HepG2 (cell line): ENCODE results near the gene TAGLN2. TPM values are rescaled to one million over a fixed set of nuclear protein-coding genes. Genes with fewer than 3 reads are reported as not detected.

Source experiments
- ATAC-seq: fragments of 200-7000 bp; cut with Tn5 transposase; 3 replicates; pipeline ENCODE4 v1.9.1; 2020; ENCODE audit warnings: mild to moderate bottlenecking, moderate library complexity
- BruUV-seq: library from RNA; stranded (reverse); fragments of 400-500 nt; replicated peaks from 2 replicates; lab custom pipeline; 2021; lab: Mats Ljungman, UMichigan
- CTCF ChIA-PET: fragments of 300-600 bp; formaldehyde crosslinking; extraction: SDS; loops from one replicate; lab custom pipeline; 2021; ENCODE audit warnings: low total read pairs, inconsistent platforms, low intra/inter-chr PET ratio; lab: Yijun Ruan, JAX
- POLR2A ChIA-PET: fragments of 350-600 bp; sonication (Branson Sonifier 250); formaldehyde crosslinking; loops from one replicate; lab custom pipeline; 2020; ENCODE audit warnings: antibody characterized with exemption, inconsistent platforms; lab: Yijun Ruan, JAX
- DNase-seq: peaks from one replicate; pipeline ENCODE4 v3.0.0-alpha.2; 2015; ENCODE audit warnings: low spot score
- FAIRE-seq: peaks from 3 replicates; lab custom pipeline; 2011; peaks lifted over from hg19 to GRCh38; lab: Jason Lieb, UNC
- H2AFZ ChIP-seq: one replicate; pipeline ENCODE4 v1.6.1; 2011; ENCODE audit warnings: low read length, inconsistent platforms
- H3K27ac ChIP-seq: fragments of 300-600 bp; 3 replicates; pipeline ENCODE4 v1.8.0; 2011; ENCODE audit warnings: mixed run types, mild to moderate bottlenecking, mixed read lengths, low read length, inconsistent platforms; ENCODE audit not compliant: insufficient read depth; ENCODE audit errors: extremely low read length
- H3K27me3 ChIP-seq, 2 experiments: fragments of 200-600 bp in 1 of 2; 2 replicates in 1 of 2; 3 replicates in 1 of 2; pipeline versions ENCODE4 v1.6.0 to v1.8.0; 2011; ENCODE audit warnings: low read length in 2 of 2, mild to moderate bottlenecking in 2 of 2, moderate library complexity in 2 of 2, inconsistent platforms in 1 of 2; ENCODE audit not compliant: insufficient read depth in 2 of 2, control insufficient read depth in 1 of 2
- H3K36me3 ChIP-seq, 2 experiments: fragments of 200-600 bp in 1 of 2; replicated peaks in 1 of 2; 2 replicates in 1 of 2; 3 replicates in 1 of 2; pipeline versions ENCODE4 v1.5.1 to v1.8.0; 2011; ENCODE audit warnings: low read length in 2 of 2, inconsistent platforms in 1 of 2; ENCODE audit not compliant: insufficient read depth in 2 of 2, control insufficient read depth in 1 of 2
- H3K4me1 ChIP-seq: 2 replicates; pipeline ENCODE4 v1.5.1; 2012; ENCODE audit warnings: low read length, inconsistent platforms; ENCODE audit not compliant: insufficient read depth
- H3K4me2 ChIP-seq: 2 replicates; pipeline ENCODE4 v1.6.0; 2011; ENCODE audit warnings: low read depth, low read length, inconsistent platforms
- H3K4me3 ChIP-seq, 3 experiments: fragments of 200-600 bp in 1 of 3; sonication (generic), shearing (Covaris generic) in 1 of 3; replicated peaks in 1 of 3; 2 replicates each; pipeline ENCODE4 v1.5.1; 2011 to 2016; ENCODE audit warnings: low read length in 3 of 3, inconsistent platforms in 2 of 3, low read depth in 2 of 3, mild to moderate bottlenecking in 2 of 3, control low read depth in 1 of 3, mixed read lengths in 1 of 3; ENCODE audit not compliant: insufficient read depth in 1 of 3
- H3K79me2 ChIP-seq: one replicate; pipeline ENCODE4 v1.6.1; 2011; ENCODE audit warnings: low read length, inconsistent platforms; ENCODE audit not compliant: insufficient read depth
- H3K9ac ChIP-seq: 2 replicates; pipeline ENCODE4 v1.6.0; 2011; ENCODE audit warnings: mild to moderate bottlenecking, low read depth, low read length, inconsistent platforms; ENCODE audit not compliant: insufficient read depth
- H3K9me3 ChIP-seq: 2 replicates; pipeline ENCODE4 v1.5.1; 2012; ENCODE audit warnings: mild to moderate bottlenecking, low read length
- H4K20me1 ChIP-seq: 2 replicates; pipeline ENCODE4 v1.6.0; 2011; ENCODE audit warnings: inconsistent platforms, mild to moderate bottlenecking, low read length, moderate library complexity; ENCODE audit not compliant: insufficient read depth
- ATAD3A ChIP-seq: sonication (generic); formaldehyde crosslinking; IDR thresholded peaks from 2 replicates; pipeline ENCODE4 v1.4.0; 2020; ENCODE audit warnings: missing genetic modification reagents
- ATF4 ChIP-seq, 2 experiments: fragments of 450-650 bp in 1 of 2; sonication (generic) in 1 of 2; formaldehyde crosslinking; IDR thresholded peaks; 2 replicates each; pipeline versions ENCODE4 v1.5.0 to v1.8.0; 2020 to 2022; ENCODE audit warnings: mild to moderate bottlenecking in 1 of 2, missing genetic modification reagents in 1 of 2
- CHD2 ChIP-seq: IDR thresholded peaks from 2 replicates; pipeline ENCODE4 v1.6.1; 2011; ENCODE audit warnings: low read depth, low read length, improper control_type of control experiment
- E2F1 ChIP-seq: sonication (generic); formaldehyde crosslinking; IDR thresholded peaks from 2 replicates; pipeline ENCODE4 v1.5.0; 2020; ENCODE audit warnings: missing genetic modification reagents
- EP300 ChIP-seq, 3 experiments: sonication (generic) in 1 of 3; formaldehyde crosslinking in 1 of 3; IDR thresholded peaks; 2 replicates each; pipeline versions ENCODE4 v1.5.1 to v1.6.1; 2011 to 2020; ENCODE audit warnings: low read depth in 2 of 3, low read length in 2 of 3, borderline replicate concordance in 1 of 3, improper control_type of control experiment in 1 of 3, mild to moderate bottlenecking in 1 of 3, missing genetic modification reagents in 1 of 3, moderate library complexity in 1 of 3
- FOXA3 ChIP-seq: IDR thresholded peaks from 2 replicates; pipeline ENCODE4 v1.6.1; 2016; ENCODE audit warnings: missing genetic modification reagents, missing compliant biosample characterization
- MIXL1 ChIP-seq: IDR thresholded peaks from 2 replicates; pipeline ENCODE4 v1.6.1; 2016
- RELA ChIP-seq: sonication (generic); formaldehyde crosslinking; IDR thresholded peaks from 2 replicates; pipeline ENCODE4 v1.4.0; 2020; ENCODE audit warnings: missing genetic modification reagents
- ZFP37 ChIP-seq: sonication (generic); formaldehyde crosslinking; IDR thresholded peaks from 2 replicates; pipeline ENCODE4 v1.4.0; 2020; ENCODE audit warnings: missing genetic modification reagents, borderline replicate concordance
- ZFP41 ChIP-seq: sonication (generic); formaldehyde crosslinking; IDR thresholded peaks from 2 replicates; pipeline ENCODE4 v1.4.0; 2020; ENCODE audit warnings: mild to moderate bottlenecking, missing genetic modification reagents, borderline replicate concordance
- ZNF292 ChIP-seq: sonication (generic); formaldehyde crosslinking; IDR thresholded peaks from 2 replicates; pipeline ENCODE4 v1.8.1; 2022; ENCODE audit warnings: mild to moderate bottlenecking, low read depth, missing genetic modification reagents, borderline replicate concordance
- ZNF569 ChIP-seq: sonication (generic); formaldehyde crosslinking; IDR thresholded peaks from 2 replicates; pipeline ENCODE4 v1.5.0; 2020; ENCODE audit warnings: mild to moderate bottlenecking, missing genetic modification reagents, moderate library complexity, borderline replicate concordance
- WGBS: methylation state at CpG from one replicate; pipeline ENCODE4 v1.1.6; 2017; ENCODE audit warnings: low lambda C conversion rate; 5-methylcytosine and 5-hydroxymethylcytosine counted together
- in situ Hi-C: cut with HindIII; loops from 2 replicates; pipeline ENCODE4 v1.10.0; 2017; ENCODE audit warnings: low pct_unique_long_range_greater_than_20kb; ENCODE audit not compliant: extremely low pct_ligation_motif_present
- intact Hi-C: fragments of 100-400 bp; cut with micrococcal nuclease; formaldehyde crosslinking; loops from one replicate; pipeline ENCODE4 v1.10.0; 2022; ENCODE audit not compliant: unreplicated experiment
- polyA plus RNA-seq, 8 experiments: library from polyadenylated mRNA; depleted of rRNA in 3 of 8; stranded (reverse) in 7 of 8; unstranded in 1 of 8; fragments of >200 nt; fragmentation: Illumina TruSeq in 4 of 8; extraction: Trizol in 4 of 8; gene quantifications; 2 replicates each; pipeline versions ENCODE4 v1.2.1 to v1.2.3, GENCODE V29; 2011 to 2016; ENCODE audit warnings: low read depth in 4 of 8, missing spikeins in 1 of 8, mixed read lengths in 1 of 8; ENCODE audit not compliant: insufficient read depth in 1 of 8
- total RNA-seq, 5 experiments: library from RNA; depleted of rRNA; stranded (reverse); fragments of >200 nt; fragmentation: Illumina TruSeq; extraction: Trizol; gene quantifications; 2 replicates each; pipeline ENCODE4 v1.2.3, GENCODE V29; 2016; ENCODE audit warnings: low read depth in 1 of 5
- TF ChIP-seq, protein P1 (sequence below): fragments of 450-650 bp; IDR thresholded peaks from 2 replicates; pipeline ENCODE4 v1.6.1; 2016
- TF ChIP-seq, protein P2 (sequence below): IDR thresholded peaks from 2 replicates; pipeline ENCODE4 v1.4.0; 2020; ENCODE audit warnings: mild to moderate bottlenecking, missing genetic modification reagents
- TF ChIP-seq, protein P3 (sequence below): sonication (generic); formaldehyde crosslinking; IDR thresholded peaks from 2 replicates; pipeline ENCODE4 v1.8.0; 2023; ENCODE audit warnings: mild to moderate bottlenecking, missing genetic modification reagents

Gene TAGLN2
- total and polyA plus RNA-seq, 2 of the 13 experiments (the other 11 are each of a cell fraction or from before 2014, with no cell fraction given): 6.7 to 17.2 TPM

DNA sequence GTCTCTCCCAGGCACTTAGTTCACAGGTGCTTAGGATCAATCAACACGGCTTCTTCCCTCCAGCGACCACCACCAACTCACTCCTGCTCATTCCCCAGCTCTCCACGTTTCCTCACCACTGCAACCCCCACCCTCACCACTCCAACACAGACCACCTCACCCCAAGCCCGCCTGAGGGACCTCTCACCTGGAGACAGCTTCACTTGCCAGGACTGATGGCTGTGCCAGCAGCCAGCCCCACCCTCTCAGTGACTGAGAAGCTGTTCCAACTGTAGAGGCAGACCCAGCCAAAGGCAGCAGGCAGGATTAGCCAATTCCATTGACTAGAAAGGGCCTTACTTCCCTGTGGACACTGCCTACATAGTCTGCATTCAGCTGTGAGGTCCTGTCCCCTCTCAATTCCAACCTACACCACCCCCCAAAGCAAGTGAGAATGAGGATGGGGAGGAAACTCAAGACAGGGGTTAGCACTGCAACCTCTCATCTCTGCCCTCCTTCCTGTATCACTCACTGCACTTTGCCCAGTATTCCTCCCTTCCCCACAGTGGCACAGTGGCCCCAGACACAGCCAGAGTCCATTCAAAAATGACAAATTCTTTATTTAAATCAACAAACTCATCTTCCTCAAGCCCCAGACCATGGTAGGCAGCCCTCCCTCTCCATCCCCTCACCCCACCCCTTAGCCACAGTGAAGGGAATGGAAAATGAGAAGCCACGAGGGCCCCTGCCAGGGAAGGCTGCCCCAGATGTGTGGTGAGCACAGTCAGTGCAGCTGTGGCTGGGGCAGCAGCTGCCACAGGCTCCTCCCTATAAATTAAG lies 7.6 kb downstream of the TAGLN2 start:
- 52% methylated on average over 5 of the region's 5 CpGs for WGBS
- no peaks in the 10 kb centered on the region for H3K27me3 ChIP-seq
- FAIRE-seq (no peak), ATAC-seq (no peak), DNase-seq (no peak)
- H3K4me2 ChIP-seq: no peak overlapping the region
- CTCF ChIA-PET: no interaction called here
- H3K79me2 ChIP-seq: no peaks in the 10 kb centered on the region
- no peak overlapping the region for H3K4me3 ChIP-seq
- no peak overlapping the region for H3K9ac ChIP-seq
- H3K36me3 ChIP-seq: no peaks in the 10 kb centered on the region
- H3K9me3 ChIP-seq: no peaks in the 10 kb centered on the region
- H2AFZ ChIP-seq: no peak overlapping the region
- intact Hi-C loops: no loop called here
- BruUV-seq: no TSS peak
- in situ Hi-C loops: no loop called here
- POLR2A ChIA-PET: no interaction called here
- H3K27ac ChIP-seq: no peak overlapping the region
- no peaks in the 10 kb centered on the region for H4K20me1 ChIP-seq
- H3K4me1 ChIP-seq: peaks cover 8% of the 10 kb centered on the region
- TF ChIP-seq MIXL1 (CRISPR knock-in tag) (no peak), ATF4 (CRISPR knock-in tag; IDR thresholded peaks at IDR 0.05) (no peak), ZFP37 (CRISPR knock-in tag) (no peak), CHD2 (no peak), E2F1 (CRISPR knock-in tag) (no peak), EP300 (IDR thresholded peaks at IDR 0.05; ENCODE audit: low read depth in 2 of 2, low read length in 2 of 2) (no peak), EP300 (CRISPR knock-in tag; IDR thresholded peaks at IDR 0.05; ENCODE audit: borderline replicate concordance) (no peak), ZNF292 (CRISPR knock-in tag) (no peak), ATAD3A (no peak), FOXA3 (CRISPR knock-in tag) (no peak), ZFP41 (CRISPR knock-in tag) (no peak), RELA (CRISPR knock-in tag) (no peak), ZNF569 (CRISPR knock-in tag) (no peak)
- TF ChIP-seq, protein P1, sequence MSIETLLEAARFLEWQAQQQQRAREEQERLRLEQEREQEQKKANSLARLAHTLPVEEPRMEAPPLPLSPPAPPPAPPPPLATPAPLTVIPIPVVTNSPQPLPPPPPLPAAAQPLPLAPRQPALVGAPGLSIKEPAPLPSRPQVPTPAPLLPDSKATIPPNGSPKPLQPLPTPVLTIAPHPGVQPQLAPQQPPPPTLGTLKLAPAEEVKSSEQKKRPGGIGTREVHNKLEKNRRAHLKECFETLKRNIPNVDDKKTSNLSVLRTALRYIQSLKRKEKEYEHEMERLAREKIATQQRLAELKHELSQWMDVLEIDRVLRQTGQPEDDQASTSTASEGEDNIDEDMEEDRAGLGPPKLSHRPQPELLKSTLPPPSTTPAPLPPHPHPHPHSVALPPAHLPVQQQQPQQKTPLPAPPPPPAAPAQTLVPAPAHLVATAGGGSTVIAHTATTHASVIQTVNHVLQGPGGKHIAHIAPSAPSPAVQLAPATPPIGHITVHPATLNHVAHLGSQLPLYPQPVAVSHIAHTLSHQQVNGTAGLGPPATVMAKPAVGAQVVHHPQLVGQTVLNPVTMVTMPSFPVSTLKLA: no peak
- TF ChIP-seq, protein P2, sequence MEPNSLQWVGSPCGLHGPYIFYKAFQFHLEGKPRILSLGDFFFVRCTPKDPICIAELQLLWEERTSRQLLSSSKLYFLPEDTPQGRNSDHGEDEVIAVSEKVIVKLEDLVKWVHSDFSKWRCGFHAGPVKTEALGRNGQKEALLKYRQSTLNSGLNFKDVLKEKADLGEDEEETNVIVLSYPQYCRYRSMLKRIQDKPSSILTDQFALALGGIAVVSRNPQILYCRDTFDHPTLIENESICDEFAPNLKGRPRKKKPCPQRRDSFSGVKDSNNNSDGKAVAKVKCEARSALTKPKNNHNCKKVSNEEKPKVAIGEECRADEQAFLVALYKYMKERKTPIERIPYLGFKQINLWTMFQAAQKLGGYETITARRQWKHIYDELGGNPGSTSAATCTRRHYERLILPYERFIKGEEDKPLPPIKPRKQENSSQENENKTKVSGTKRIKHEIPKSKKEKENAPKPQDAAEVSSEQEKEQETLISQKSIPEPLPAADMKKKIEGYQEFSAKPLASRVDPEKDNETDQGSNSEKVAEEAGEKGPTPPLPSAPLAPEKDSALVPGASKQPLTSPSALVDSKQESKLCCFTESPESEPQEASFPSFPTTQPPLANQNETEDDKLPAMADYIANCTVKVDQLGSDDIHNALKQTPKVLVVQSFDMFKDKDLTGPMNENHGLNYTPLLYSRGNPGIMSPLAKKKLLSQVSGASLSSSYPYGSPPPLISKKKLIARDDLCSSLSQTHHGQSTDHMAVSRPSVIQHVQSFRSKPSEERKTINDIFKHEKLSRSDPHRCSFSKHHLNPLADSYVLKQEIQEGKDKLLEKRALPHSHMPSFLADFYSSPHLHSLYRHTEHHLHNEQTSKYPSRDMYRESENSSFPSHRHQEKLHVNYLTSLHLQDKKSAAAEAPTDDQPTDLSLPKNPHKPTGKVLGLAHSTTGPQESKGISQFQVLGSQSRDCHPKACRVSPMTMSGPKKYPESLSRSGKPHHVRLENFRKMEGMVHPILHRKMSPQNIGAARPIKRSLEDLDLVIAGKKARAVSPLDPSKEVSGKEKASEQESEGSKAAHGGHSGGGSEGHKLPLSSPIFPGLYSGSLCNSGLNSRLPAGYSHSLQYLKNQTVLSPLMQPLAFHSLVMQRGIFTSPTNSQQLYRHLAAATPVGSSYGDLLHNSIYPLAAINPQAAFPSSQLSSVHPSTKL (CRISPR knock-in tag): no peak
- TF ChIP-seq, protein P3, sequence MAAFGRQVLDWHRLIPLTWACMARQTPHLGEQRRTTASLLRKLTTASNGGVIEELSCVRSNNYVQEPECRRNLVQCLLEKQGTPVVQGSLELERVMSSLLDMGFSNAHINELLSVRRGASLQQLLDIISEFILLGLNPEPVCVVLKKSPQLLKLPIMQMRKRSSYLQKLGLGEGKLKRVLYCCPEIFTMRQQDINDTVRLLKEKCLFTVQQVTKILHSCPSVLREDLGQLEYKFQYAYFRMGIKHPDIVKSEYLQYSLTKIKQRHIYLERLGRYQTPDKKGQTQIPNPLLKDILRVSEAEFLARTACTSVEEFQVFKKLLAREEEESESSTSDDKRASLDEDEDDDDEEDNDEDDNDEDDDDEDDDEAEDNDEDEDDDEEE: no peak
